GM19023 (cell line): ENCODE data around the gene LPA.
"Not testable (repeated sequence)": the region's sequence is repeated elsewhere in the genome, so short reads cannot be mapped to it uniquely, and the experiment has no call there.

Experiments used
- ATAC-seq: cut with Tn5 transposase; IDR thresholded peaks from one replicate; pipeline ENCODE4 v1.9.1; 2021; ENCODE audit warnings: mild to moderate bottlenecking, moderate library complexity; ENCODE audit not compliant: unreplicated experiment

Gene LPA, protein sequence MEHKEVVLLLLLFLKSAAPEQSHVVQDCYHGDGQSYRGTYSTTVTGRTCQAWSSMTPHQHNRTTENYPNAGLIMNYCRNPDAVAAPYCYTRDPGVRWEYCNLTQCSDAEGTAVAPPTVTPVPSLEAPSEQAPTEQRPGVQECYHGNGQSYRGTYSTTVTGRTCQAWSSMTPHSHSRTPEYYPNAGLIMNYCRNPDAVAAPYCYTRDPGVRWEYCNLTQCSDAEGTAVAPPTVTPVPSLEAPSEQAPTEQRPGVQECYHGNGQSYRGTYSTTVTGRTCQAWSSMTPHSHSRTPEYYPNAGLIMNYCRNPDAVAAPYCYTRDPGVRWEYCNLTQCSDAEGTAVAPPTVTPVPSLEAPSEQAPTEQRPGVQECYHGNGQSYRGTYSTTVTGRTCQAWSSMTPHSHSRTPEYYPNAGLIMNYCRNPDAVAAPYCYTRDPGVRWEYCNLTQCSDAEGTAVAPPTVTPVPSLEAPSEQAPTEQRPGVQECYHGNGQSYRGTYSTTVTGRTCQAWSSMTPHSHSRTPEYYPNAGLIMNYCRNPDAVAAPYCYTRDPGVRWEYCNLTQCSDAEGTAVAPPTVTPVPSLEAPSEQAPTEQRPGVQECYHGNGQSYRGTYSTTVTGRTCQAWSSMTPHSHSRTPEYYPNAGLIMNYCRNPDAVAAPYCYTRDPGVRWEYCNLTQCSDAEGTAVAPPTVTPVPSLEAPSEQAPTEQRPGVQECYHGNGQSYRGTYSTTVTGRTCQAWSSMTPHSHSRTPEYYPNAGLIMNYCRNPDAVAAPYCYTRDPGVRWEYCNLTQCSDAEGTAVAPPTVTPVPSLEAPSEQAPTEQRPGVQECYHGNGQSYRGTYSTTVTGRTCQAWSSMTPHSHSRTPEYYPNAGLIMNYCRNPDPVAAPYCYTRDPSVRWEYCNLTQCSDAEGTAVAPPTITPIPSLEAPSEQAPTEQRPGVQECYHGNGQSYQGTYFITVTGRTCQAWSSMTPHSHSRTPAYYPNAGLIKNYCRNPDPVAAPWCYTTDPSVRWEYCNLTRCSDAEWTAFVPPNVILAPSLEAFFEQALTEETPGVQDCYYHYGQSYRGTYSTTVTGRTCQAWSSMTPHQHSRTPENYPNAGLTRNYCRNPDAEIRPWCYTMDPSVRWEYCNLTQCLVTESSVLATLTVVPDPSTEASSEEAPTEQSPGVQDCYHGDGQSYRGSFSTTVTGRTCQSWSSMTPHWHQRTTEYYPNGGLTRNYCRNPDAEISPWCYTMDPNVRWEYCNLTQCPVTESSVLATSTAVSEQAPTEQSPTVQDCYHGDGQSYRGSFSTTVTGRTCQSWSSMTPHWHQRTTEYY (N-terminal part only)

DNA sequence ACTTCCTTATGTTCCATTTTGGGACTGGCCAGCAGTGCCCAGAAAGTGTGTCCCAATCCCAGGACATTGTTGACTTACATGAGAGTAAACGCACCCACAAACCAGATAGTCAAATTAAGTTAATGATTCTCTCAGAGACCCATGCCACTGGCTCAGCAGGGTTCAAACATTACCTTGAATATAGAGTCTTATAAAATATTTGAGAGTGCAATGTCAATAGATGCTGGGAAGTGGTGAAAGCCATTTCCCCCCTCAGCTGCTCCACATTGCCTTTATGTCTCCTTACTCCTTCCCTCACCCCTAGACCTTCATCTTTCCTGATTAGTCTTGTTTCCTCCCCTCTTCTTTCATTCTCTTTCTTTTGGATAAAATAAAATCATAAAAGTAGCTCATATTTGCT lies at the start of gene LPA:
TSS of gene LPA (minus strand) at position 78 of the 400 bp plus-strand sequence. CDS start at position 17, 61 bp downstream.
- not testable (repeated sequence) for ATAC-seq

DNA sequence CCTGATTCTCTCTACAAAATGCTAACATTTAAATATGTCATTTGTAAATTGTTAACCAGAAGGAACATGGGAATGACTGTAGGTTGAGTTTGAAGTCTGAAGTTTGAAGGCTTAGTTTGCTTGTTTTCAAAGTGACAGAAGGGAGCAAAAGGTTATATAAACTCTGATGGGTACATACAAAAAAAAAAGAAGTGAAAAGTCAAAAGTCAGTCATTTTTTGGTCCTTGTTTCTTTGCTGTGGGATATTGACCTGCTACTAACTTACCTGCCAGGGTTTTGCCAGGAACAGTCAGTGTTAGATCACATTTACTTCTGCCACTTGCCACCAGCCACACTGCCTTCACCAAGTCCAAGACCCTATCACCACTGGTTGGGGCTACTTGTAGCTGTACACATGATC lies 44.9 kb upstream of the LPA start:
- not testable (repeated sequence) for ATAC-seq

DNA sequence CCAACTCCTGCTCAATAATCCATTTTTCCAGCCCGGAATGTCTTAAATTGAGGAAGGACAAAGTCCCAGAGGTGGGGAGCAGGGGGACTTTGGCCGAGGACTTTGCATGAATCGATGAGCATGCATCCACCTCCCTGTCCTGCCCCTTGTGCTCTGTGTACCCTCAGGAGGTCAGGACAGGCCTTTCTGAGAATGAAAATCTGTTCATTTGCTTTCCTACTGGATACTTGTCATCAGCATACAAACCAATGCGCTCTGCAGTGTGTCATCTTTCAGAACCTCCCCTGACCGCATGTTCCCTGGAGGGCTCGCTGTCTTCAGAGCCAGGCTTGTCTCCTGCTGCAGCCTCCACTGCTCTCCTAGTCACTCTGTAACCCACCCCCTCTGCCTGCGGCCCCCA lies 40.6 kb upstream of the LPA start:
- not testable (repeated sequence) for ATAC-seq

DNA sequence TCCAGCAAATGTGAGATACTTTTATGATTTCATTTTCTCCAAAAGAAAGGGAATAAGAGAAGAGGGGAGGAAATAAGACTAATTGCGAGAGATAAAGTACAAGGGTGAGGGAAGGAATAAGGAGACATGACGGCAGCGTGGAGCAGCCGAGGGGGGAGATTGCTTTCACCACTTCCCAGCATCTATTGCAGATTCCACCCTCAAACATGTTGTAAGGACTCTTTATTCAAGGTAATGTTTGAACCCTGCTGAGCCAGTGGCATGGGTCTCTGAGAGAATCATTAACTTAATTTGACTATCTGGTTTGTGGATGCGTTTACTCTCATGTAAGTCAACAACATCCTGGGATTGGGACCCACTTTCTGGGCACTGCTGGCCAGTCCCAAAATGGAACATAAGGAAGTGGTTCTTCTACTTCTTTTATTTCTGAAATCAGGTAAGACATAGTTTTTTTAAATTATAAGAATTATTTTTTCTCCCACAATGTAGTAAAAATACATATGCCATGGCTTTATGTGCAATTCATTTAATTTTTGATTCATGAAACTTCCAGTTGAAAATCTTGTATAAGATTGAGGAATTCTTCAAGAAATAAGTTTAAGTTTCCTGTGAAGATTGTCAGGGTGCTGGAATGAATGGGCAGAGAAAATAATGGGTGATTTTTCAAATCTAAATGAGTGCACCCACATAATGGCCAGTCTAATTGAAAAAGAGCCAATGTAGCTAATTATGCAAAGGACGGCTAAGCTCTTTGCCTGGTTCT lies 38.0 kb upstream of the LPA start, which contains the start of gene PLG:
TSS of gene PLG (plus strand) at position 327 of the 763 bp plus-strand sequence. CDS start at position 388, 61 bp downstream.
- not testable (repeated sequence) for ATAC-seq

DNA sequence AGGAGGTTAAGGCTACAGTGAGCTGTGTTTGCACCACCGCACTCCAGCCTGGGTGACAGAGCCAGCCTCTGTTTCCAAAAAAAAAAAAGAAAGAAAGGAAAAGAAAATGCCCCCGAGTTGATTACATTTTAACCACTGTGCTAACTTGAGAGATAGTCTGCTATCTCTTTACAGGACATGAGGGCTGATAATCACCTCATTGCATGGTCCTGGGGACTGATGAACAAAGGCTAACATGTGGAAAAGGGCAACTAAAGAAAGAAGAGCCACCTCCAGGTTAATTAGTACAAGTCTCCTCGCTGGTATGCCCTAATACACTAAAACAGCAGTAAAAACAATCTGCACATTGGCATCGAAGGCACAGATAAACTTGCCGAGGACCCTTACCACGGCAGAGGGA lies 33.8 kb upstream of the LPA start:
- no peak for ATAC-seq

DNA sequence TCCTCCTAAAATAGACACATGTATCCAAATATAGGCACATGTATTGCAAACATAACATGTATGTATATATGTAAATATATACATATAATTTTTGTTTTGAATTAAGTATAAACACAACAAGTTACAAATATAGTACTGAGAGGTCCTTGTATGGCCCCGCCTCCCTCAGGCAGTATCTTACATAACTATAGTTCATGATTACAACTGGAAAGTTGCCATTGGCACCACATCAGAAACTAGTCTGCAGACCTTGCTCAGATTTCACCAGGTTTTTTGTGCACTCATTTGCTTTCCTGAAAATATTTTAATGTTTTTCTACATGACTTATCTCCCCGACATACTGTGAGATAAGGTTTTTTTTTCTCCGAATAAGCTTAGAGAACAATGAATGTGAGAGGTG lies 32.8 kb upstream of the LPA start:
- ATAC-seq = not testable (repeated sequence)

DNA sequence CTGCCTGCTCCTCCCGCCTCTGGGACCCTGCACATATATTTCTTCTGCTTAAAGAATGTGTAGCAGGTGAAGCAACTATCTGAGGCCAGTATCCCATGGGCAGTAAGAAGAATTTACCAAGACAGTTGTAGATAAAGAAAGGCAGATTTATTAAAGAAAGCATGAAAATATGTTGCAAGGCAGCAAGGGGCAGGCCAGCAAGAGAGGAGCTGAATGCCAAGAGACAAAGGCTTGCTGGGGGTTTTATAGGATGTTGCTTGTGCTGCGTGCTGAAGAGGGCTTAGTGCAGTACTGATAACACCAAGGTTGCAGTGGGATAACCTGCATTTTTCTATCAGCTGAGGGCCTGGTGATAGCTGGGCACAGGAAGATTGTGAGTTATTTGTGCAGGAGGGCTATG lies 31.5 kb upstream of the LPA start:
- not testable (repeated sequence) for ATAC-seq

DNA sequence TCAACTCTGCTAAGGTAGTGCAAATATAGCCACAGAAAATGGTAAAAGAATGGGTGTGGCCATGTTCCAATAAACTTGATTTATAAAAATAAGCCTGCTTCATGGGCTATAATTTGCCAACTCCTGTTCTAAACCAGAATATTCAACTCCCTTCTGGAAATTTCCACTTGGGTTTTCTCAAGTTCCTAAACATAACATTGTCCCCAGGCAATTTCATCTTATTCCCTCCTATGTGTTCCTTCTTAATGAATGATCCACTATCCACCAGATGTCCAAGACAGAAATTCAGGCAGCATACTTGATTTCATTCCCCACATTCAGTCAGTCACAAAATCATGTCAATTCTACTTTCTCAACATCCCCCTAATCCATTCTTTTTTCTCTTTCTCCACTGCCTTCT lies 30.9 kb upstream of the LPA start:
- not testable (repeated sequence) for ATAC-seq

DNA sequence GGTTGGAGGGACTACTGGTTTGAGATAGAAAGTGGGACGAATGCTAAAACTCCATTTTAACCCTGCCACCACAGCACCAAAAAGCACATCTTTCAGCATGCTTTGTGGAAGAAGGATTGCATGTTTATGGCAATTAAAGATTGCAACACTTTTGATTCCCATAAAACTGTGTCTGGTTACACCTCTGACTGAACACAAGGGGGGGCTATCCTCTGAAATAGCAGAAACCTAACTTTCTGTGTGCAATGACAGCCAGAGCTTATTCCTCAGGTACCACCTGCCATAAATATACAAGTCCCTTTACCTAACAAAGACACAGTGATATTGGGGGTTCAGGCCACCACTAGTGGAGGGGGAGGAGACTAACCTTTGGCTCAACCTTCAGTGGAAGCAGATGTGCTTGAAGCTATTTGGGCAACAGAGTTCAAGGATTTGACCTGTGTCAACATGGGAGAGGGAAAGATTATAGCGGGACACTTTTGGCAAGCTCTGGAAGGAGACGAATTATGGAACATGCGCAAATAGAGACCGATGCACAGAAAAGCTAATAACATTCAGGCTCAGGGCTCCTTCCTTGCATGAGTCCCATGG lies 28.4 kb upstream of the LPA start:
- no peak for ATAC-seq

DNA sequence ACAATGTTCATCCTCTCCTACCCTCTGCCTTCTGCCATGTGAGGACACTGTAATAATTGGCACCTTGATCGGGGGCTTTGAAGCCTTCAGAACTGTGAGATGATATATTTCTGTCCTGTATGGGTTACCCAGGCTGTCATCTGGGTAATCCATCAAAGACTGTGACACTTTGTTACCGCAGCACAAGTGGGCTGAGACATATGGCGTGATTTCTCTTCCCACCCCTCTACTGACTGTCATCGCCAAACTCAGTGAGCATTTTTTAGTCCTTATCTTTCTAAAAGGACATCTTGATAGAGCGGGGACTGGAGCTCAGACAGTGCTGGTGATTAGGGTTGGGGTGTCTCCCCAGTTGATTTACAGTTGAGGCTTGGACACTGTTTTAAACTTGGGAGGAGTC lies 27.5 kb upstream of the LPA start:
- no peak for ATAC-seq

DNA sequence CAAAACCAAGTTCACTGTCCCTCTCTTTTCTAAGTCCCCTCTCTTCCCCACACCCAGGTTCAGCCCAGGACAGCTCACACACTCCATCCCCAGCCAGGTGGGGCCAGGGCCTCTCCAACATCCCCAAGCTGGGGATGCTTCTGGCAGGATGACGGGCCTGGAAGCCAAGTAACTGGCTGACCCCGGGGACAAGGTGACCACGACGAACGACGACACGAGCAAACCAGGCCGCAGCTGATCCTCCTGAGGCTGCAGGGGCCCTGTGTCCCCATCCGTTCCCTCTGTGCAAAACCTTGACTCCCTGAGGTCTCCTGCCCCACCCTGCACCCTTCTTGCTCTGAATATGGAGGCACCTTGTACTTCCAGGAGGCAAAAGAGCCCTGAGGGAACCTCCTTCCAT lies 26.4 kb upstream of the LPA start:
- ATAC-seq = no peak

DNA sequence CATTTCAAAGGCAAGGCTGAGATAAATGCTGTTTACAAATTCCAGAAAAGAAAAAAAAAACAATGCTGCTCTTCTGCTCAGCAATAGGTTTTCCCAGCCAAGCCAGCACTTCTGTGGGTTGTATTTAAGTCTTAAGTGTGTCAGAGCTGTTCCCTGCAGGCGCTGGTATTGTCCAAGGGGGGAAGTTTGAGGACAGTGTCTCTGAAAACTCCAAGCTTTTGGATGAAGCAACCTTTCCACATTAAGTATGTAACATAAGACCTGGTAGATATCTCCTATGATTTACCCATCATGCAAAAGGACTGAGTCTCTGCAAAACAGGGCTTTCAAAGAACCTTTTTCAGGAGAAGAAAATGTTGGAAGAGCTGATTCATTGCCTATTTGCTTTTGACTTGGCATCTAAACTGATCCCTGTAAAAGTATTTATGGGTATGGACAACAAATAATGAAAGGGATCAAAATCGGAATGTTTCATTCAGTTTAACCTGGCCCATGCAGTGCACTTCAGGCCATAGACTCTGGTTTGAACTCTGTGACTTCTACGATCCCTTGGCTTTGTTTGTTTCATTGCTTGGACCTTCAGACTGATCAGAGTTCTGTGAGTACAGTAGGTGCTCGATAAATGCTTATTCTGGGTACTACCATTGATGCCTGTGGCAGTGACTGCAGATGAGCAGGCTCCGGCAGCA lies 21.8 kb upstream of the LPA start:
- no peak for ATAC-seq

DNA sequence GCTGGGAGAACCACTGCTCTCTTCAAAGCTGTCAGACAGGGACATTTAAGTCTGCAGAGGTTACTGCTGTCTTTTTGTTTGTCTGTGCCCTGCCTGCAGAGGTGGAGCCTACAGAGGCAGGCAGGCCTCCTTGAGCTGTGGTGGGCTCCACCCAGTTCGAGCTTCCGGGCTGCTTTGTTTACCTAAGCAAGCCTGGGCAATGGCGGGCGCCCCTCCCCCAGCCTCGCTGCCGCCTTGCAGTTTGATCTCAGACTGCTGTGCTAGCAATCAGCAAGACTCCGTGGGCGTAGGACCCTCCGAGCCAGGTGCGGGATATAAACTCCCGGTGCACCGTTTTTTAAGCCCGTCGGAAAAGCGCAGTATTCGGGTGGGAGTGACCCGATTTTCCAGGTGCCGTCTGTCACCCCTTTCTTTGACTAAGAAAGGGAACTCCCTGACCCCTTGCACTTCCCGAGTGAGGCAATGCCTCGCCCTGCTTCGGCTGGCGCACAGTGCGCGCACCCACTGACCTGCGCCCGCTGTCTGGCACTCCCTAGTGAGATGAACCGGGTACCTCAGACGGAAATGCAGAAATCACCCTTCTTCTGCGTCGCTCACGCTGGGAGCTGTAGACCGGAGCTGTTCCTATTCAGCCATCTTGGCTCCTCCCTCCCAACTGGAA lies 21.2 kb upstream of the LPA start:
- ATAC-seq = not testable (repeated sequence)

DNA sequence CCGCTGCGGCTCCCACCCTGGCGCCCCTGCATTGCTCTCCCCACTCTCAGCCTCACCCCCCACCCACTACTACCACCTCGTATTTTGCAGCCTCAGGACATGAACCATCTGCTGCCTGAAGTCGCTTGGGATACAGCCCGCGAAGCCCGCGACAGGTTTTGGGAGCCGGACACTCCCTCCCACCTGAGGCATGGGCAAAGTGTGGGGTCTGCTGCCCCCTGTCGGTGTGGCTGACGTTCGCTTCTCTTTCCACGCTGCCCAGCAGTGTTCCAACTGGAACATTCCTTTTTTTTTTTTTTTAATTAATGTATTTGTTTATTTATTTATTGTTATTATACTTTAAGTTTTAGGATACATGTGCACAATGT lies 15.3 kb upstream of the LPA start:
- no peak for ATAC-seq

DNA sequence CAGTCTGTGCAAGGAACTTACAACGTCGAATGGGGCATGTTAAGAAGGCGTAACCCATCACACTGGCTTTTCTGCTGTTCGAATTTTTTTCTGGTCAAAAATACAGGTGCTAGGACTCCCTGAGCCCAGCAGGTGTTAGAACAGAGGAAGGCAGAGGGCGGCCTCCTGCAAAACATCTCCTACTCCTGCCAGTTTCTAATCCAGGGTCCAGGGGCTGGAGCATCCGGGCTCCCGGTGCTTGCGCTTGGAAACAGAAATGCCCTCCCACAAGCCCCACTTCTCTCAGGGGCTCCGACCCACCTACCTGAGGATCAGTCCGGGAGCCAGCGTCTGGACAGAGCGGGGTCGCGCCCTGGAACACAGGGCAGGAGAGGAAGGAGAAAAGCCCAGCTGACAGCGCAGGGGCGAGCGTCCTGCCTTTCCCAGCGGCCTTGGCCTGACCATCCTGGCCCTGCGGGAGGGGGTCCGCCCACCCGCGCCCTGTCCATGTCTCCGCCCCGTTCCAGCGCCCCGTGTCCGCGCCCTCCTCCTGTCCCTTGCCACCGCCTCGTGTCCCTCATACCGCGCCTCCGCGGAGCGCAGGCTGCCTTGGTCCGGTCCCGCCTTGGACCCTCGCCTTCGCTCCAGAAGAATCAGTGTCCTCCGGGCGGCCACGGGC lies 14.8 kb upstream of the LPA start:
- no peak for ATAC-seq

DNA sequence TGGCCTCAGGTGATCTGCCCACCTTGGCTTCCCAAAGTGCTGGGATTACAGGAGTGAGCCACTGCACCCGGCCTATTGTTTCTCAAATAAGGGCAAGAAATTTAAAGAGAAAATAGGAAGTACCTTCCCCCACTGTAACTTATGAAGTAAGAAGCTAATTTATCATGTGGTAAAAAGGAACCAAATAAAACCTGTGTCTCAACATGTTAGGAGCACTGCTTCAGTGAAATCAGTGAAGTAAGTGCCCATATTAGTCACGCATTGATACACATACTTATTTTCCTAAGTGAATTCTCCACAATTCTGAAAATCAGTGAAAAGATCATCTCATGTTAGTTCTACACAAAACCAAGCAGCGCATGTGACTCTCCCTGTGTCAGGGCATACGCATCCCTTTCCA lies 14.2 kb upstream of the LPA start:
- no peak for ATAC-seq

DNA sequence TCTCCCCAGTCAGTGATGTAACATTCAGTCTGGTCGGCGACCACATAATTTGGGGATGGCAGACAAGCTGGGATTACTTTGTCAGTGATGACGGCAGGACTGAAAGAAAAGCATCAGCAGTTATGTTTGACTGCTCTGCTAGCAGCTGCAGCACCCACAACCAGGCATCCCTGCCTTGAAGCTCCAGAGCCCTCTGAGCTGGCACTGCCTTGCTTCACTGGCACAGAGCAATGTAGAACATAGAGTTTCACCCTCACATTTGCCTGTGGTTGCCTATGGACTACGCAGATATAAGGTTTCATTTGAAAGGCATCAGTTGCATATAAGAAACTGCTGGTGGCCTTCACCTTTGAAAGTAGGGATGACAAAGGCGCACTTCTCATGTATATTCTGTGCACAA lies 12.3 kb upstream of the LPA start:
- not testable (repeated sequence) for ATAC-seq

DNA sequence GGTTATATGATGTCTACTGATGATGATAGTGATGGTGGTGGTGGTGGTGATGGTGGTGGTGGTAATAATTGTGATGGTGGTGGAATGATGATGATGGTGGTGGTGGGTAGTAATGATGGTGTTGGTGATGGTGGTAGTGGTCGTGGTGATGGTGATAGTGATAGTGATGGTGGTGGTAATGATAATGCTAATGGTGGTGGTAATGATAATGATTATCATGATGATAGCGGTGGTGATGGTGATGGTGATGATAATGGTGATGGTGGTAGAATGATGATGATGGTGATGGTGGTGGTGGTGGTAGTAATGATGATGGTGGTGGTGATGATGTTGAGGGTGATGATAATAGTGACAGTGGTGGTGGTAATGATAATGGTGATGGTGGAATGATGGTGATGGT lies 4.5 kb upstream of the LPA start:
- ATAC-seq = no peak
